ENCODE measurements around the gene RELA. TPM values are rescaled to one million over a fixed set of nuclear protein-coding genes. Genes with fewer than 3 reads are reported as not detected.

RELA gene
- total and polyA plus RNA-seq, 2 of the 4 experiments (the other 2 are of a cell fraction): 8.6 to 53.0 TPM

- H2AK5ac ChIP-seq (ENCODE audit: low read depth, low read length): no peak overlapping the region
- dilution Hi-C loops (cut with HindIII; ENCODE audit: low sequenced_read_pairs, unreplicated experiment): no loop called here
- H4K20me1 ChIP-seq (ENCODE audit: insufficient read depth, low read length): no peaks in the 10 kb centered on the region
- no CpG with 5 or more reads among the region's 1 CpG for WGBS, 2 experiments (ENCODE audit: extremely low coverage in 2 of 2, insufficient read length in 1 of 2)
- no TSS peak for BruUV-seq (replicated peaks)
- H2BK20ac ChIP-seq (ENCODE audit: low read depth, low read length): no peak overlapping the region
- DNase-seq (no peak), ATAC-seq (ENCODE audit: low read depth) (no peak)
- ChIA-PET CTCF (no interaction called here), POLR2A (ENCODE audit: unreplicated experiment) (no interaction called here)
- H3K14ac ChIP-seq (replicated peaks; ENCODE audit: low read depth, low read length): no peak overlapping the region
- H2BK15ac ChIP-seq (ENCODE audit: low read depth, low read length): no peak overlapping the region
- H3K9me3 ChIP-seq (ENCODE audit: control insufficient read depth, insufficient read depth, low read length): no peaks in the 10 kb centered on the region
- no peak overlapping the region for H3K27ac ChIP-seq (ENCODE audit: insufficient read depth, low read length)
- H3K9me1 ChIP-seq (ENCODE audit: insufficient read depth, low read length): no peaks in the 10 kb centered on the region
- no peak overlapping the region for H2AK9ac ChIP-seq (replicated peaks; ENCODE audit: low read depth, low read length, poor library complexity)
- no peak overlapping the region for H3K4me3 ChIP-seq (ENCODE audit: insufficient read depth, low read depth, low read length)
- H4K91ac ChIP-seq (ENCODE audit: insufficient read depth, low read depth, low read length): no peak overlapping the region
- no peak overlapping the region for H3K56ac ChIP-seq (ENCODE audit: extremely low read depth, insufficient read depth, low read length)
- no peak overlapping the region for H2AFZ ChIP-seq (replicated peaks; ENCODE audit: low read length, poor library complexity)
- H3K27me3 ChIP-seq (ENCODE audit: control insufficient read depth, insufficient read depth, low read length): peaks cover 43% of the 10 kb centered on the region
- no peak overlapping the region for H3K18ac ChIP-seq (ENCODE audit: low read depth, low read length)
- H3K4me1 ChIP-seq (ENCODE audit: control insufficient read depth, insufficient read depth, low read length): no peaks in the 10 kb centered on the region
- H2BK120ac ChIP-seq (ENCODE audit: low read depth, low read length): no peak overlapping the region
- no peak overlapping the region for H3K4ac ChIP-seq (ENCODE audit: low read depth, low read length)
- H3K9ac ChIP-seq (ENCODE audit: low read depth, low read length): no peak overlapping the region
- no peak overlapping the region for H4K8ac ChIP-seq (ENCODE audit: low read depth in 2 of 2, low read length in 2 of 2)
- TF ChIP-seq MAFK (IDR thresholded peaks at IDR 0.05; ENCODE audit: low read depth, low read length): no peak
- no peak for TF ChIP-seq NFE2L2 (IDR thresholded peaks at IDR 0.05; ENCODE audit: low read depth, low read length)
- no peak for TF ChIP-seq RCOR1 (IDR thresholded peaks at IDR 0.05; ENCODE audit: insufficient replicate concordance, low read length)
- TF ChIP-seq RAD21 (IDR thresholded peaks at IDR 0.05; ENCODE audit: low read length): no peak
- no peak for TF ChIP-seq FOS (IDR thresholded peaks at IDR 0.05; ENCODE audit: low read depth, low read length)
- TF ChIP-seq CTCF (conservative IDR thresholded peaks at IDR 0.05; ENCODE audit: low read depth, low read length): no peak
- no peak for TF ChIP-seq CEBPB (IDR thresholded peaks at IDR 0.05; ENCODE audit: low read depth, low read length)
- no peak for TF ChIP-seq RFX5 (IDR thresholded peaks at IDR 0.05; ENCODE audit: low read depth, low read length)
- no peak for TF ChIP-seq MAZ (IDR thresholded peaks at IDR 0.05; ENCODE audit: borderline replicate concordance, low read depth, low read length)
- TF ChIP-seq BHLHE40 (IDR thresholded peaks at IDR 0.05; ENCODE audit: low read depth, low read length): no peak
- no peak for TF ChIP-seq SMC3 (IDR thresholded peaks at IDR 0.05; ENCODE audit: low read depth, low read length)
- TF ChIP-seq USF2 (IDR thresholded peaks at IDR 0.05; ENCODE audit: low read depth, low read length): no peak
- TF ChIP-seq ELK1 (IDR thresholded peaks at IDR 0.05; ENCODE audit: borderline replicate concordance, low read depth, low read length): no peak
- TF ChIP-seq POLR2A (IDR thresholded peaks at IDR 0.05; ENCODE audit: low read depth, low read length): no peak
- no peak for TF ChIP-seq MXI1 (IDR thresholded peaks at IDR 0.05; ENCODE audit: borderline replicate concordance, low read depth, low read length)
- no peak for TF ChIP-seq CHD1 (IDR thresholded peaks at IDR 0.05; ENCODE audit: low read depth, low read length)
- no peak overlapping the region for H3K23ac ChIP-seq (ENCODE audit: low read depth, low read length)
- no peak overlapping the region for H2BK5ac ChIP-seq (ENCODE audit: low read depth, low read length, poor library complexity, severe bottlenecking)
- intact Hi-C loops (cut with micrococcal nuclease): no loop called here
- in situ Hi-C loops (cut with MboI; ENCODE audit: low sequenced_read_pairs): no loop called here
- no peaks in the 10 kb centered on the region for H3K36me3 ChIP-seq (ENCODE audit: control insufficient read depth, insufficient read depth, low read length)
- no peaks in the 10 kb centered on the region for H3K79me1 ChIP-seq (ENCODE audit: low read depth in 1 of 2, low read length in 2 of 2)
- no peak overlapping the region for H4K5ac ChIP-seq (ENCODE audit: low read depth, low read length)
- H3K4me2 ChIP-seq (ENCODE audit: low read depth, low read length): no peak overlapping the region
These were observed 39.0 kb upstream of the RELA start for GRCh38 chr11:65701686-65702085.
